Nephron (organoid): ENCODE results near the gene RFFL.

ENCODE experiments used
- H3K27ac Mint-ChIP-seq, 3 experiments: 2 replicates each; pipeline ENCODE4 v1.8.0; 2020; ENCODE audit warnings: mixed read lengths in 3 of 3, mild to moderate bottlenecking in 2 of 3, moderate library complexity in 1 of 3
- H3K27me3 Mint-ChIP-seq: 2 replicates; pipeline ENCODE4 v1.8.0; 2021; ENCODE audit warnings: low read depth, mild to moderate bottlenecking, moderate library complexity, mixed read lengths
- H3K36me3 Mint-ChIP-seq: 2 replicates; pipeline ENCODE4 v1.8.0; 2020; ENCODE audit warnings: low read depth, mixed read lengths
- H3K4me1 Mint-ChIP-seq: 2 replicates; pipeline ENCODE4 v1.8.0; 2020; ENCODE audit warnings: mixed read lengths
- H3K4me3 Mint-ChIP-seq, 3 experiments: 2 replicates each; pipeline ENCODE4 v1.8.0; 2020; ENCODE audit warnings: mild to moderate bottlenecking in 3 of 3, mixed read lengths in 3 of 3, moderate library complexity in 2 of 3
- H3K9me3 Mint-ChIP-seq: 2 replicates; pipeline ENCODE4 v1.8.0; 2020; ENCODE audit warnings: mixed read lengths
- TF ChIP-seq, protein P1 (sequence below), 3 experiments: fragments of 200-600 bp; sonication (generic); IDR thresholded peaks; one replicate each; pipeline ENCODE4 v1.5.0; 2021; ENCODE audit warnings: antibody characterized with exemption in 3 of 3; ENCODE audit not compliant: unreplicated experiment in 3 of 3

RFFL gene

DNA sequence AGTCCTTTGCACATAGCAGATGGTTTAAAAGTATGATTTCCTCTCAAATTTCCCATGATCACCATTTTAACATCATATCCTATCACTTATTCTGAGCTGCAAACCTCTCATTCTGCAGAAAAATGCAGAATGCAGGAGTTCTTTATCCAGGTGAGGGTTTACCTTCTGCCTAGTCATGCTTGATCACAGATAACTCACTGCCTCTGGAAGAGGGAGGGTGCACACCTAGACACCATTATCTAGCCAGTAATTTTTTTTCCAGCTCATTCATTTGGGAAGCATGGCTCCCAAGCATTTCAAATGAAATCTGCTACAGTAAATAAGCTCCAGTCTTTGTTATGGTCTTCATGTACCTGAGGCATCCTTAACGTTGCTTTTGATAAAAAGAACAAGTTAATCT lies 38.0 kb downstream of the RFFL start:
- TF ChIP-seq, protein P1, sequence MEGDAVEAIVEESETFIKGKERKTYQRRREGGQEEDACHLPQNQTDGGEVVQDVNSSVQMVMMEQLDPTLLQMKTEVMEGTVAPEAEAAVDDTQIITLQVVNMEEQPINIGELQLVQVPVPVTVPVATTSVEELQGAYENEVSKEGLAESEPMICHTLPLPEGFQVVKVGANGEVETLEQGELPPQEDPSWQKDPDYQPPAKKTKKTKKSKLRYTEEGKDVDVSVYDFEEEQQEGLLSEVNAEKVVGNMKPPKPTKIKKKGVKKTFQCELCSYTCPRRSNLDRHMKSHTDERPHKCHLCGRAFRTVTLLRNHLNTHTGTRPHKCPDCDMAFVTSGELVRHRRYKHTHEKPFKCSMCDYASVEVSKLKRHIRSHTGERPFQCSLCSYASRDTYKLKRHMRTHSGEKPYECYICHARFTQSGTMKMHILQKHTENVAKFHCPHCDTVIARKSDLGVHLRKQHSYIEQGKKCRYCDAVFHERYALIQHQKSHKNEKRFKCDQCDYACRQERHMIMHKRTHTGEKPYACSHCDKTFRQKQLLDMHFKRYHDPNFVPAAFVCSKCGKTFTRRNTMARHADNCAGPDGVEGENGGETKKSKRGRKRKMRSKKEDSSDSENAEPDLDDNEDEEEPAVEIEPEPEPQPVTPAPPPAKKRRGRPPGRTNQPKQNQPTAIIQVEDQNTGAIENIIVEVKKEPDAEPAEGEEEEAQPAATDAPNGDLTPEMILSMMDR (IDR thresholded peaks at IDR 0.05; ENCODE audit: unreplicated experiment in 3 of 3): no peak

DNA sequence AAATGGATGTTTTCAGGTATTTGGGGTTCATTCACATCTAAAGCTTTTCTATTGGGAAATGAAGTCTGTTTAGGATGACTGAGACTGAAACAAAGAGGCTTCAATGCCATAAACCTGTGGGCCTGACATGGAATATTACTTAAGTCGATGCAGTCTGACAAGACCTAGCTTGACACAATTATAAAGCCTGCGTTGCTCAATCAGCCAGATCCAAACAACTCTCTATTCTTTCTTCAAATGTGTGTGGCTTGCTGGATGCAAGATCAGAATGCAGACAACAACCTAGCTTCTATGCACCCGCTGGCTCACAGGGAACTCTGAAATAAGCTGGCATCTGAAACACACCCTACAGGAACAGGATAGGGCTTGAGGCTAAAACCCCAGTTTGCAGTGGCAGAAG lies 40.0 kb downstream of the RFFL start:
- TF ChIP-seq, protein P1 (IDR thresholded peaks at IDR 0.05; ENCODE audit: unreplicated experiment in 3 of 3): no peak
- H3K4me1 Mint-ChIP-seq: peaks cover 6% of the 10 kb centered on the region
- no peaks in the 10 kb centered on the region for H3K27me3 Mint-ChIP-seq
- H3K4me3 Mint-ChIP-seq: no peak overlapping the region
- H3K27ac Mint-ChIP-seq: peak overlapping the region in 1 of 3 experiments; percentile 47
- no peaks in the 10 kb centered on the region for H3K9me3 Mint-ChIP-seq
- no peaks in the 10 kb centered on the region for H3K36me3 Mint-ChIP-seq

More for the DNA sequence above, 38.0 kb downstream of the RFFL start:
- Mint-ChIP-seq H3K27ac (no peak overlapping the region), H3K4me1 (no peaks in the 10 kb centered on the region), H3K9me3 (no peaks in the 10 kb centered on the region), H3K4me3 (no peak overlapping the region), H3K27me3 (no peaks in the 10 kb centered on the region), H3K36me3 (no peaks in the 10 kb centered on the region)

DNA sequence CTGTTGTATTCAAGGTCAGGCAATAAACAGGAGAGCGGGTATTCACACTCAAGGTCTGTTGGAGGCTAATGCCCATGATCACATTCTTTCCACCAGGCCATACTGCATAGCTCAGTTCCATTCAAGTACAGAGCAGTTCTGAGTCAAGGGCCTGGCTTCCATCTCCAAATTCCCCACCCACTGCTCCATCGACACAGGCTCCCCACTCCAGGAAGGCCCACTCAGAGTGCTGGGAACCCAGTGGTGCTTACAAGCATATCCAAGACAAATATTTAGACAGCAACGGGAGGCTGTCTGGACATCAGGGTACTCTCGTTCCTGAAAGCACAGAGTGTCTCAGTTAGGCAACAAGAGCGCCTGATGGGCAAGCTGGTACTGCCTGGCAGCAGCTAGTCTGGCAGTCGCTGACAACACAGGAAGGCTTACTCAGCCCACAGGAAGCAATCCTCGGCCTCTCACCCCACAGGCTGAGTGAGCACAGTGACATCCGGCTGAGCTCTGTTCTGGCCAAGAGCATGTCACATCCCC lies 40.9 kb downstream of the RFFL start:
- Mint-ChIP-seq H3K27me3 (no peaks in the 10 kb centered on the region), H3K27ac (peak overlapping the region; percentile 38 to 47 (median 45)), H3K36me3 (peaks cover 3% of the 10 kb centered on the region), H3K4me1 (peaks cover 6% of the 10 kb centered on the region), H3K9me3 (no peaks in the 10 kb centered on the region), H3K4me3 (no peak overlapping the region)
- TF ChIP-seq, protein P1 (IDR thresholded peaks at IDR 0.05; ENCODE audit: unreplicated experiment in 3 of 3): no peak

DNA sequence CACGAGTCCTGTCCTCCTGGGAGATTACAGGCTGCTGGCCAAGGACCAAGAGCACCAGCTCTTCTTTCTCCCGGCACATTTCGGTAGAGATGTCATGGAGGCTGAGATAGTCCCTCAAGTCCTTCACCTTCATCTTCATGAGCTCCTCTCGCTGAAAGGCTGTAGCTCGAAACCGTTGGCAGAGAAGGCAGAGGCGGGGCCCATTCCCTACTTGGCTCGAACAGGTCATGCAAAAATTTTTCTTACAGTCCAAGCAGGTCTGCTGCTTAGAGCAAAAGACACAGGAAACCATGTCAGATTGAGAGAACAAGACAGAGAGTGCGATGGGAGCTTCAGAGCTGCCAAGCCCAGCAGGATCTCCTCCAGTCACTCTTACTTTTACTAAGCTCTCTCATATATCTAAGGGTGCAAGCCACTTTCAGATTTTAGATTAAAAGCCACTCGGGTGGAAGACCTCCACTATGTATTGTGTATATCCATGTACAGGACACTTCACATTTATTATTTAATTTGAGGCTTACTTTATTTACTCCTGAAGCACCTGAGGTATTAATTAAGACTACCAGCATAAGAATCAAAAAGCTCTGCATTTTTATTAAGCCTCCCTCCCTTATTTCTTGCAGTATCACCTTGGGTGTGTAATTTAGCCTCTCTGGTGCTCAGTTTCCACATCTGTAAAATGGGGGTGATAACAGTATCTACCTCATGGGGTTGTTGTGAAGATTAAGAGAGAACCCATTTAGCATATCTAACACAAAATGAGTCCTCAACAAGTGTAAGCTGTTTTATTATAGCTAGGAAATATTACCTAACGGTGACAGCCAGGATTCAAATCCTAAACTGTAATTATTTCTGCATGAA lies 41.8 kb downstream of the RFFL start:
- Mint-ChIP-seq H3K36me3 (peaks cover 9% of the 10 kb centered on the region), H3K9me3 (no peaks in the 10 kb centered on the region), H3K4me3 (no peak overlapping the region), H3K27me3 (no peaks in the 10 kb centered on the region), H3K4me1 (peaks cover 6% of the 10 kb centered on the region), H3K27ac (peak overlapping the region in 1 of 3 experiments; percentile 10)
- TF ChIP-seq, protein P1 (IDR thresholded peaks at IDR 0.05; ENCODE audit: unreplicated experiment in 3 of 3): no peak

DNA sequence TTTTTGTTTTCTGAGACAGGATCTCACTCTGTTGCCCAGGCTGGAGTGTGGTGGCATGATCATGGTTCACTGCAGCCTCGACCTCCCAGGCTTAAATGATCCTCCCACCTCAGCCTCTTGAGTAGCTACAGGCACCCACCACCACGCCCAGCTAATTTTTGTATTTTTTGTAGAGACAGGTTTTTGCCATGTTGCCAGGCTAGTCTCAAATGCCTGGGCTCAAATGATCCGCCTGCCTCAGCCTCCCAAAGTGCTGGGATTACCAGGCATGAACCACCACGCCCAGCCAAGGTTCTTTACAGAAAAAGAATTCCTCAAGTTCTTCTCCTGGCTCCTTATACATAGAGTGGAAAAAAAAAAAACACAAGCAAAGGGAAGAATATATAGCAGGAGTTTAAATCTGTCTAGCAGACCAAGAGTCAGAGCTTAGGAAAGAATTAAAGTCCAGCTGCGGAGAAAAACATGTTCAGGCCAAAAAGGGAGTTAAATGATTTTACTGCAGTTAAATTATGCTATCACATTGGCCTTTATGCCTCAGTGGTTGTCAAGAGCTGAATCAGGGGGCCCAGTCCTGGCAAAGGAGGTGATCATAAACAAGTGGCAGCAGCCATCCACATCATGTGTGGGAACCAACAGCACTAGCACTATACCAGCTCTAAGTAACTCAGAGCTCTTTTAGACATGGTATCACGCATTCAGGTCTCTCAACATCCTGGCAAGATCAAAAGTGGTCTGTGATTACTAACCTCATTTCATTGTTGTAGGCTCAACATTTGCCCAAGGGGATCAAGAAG lies 43.9 kb downstream of the RFFL start:
- H3K36me3 Mint-ChIP-seq: peaks cover 20% of the 10 kb centered on the region
- no peaks in the 10 kb centered on the region for H3K27me3 Mint-ChIP-seq
- H3K4me3 Mint-ChIP-seq: no peak overlapping the region
- no peaks in the 10 kb centered on the region for H3K9me3 Mint-ChIP-seq
- TF ChIP-seq, protein P1 (IDR thresholded peaks at IDR 0.05; ENCODE audit: unreplicated experiment in 3 of 3): no peak
- H3K4me1 Mint-ChIP-seq: peaks cover 6% of the 10 kb centered on the region
- H3K27ac Mint-ChIP-seq: peak overlapping the region in 2 of 3 experiments; percentile 26 to 63
